BLaER1 treated with 17β-estradiol and CSF1 and Interleukin-3, amounts not matched to agents 10 nM and 100 nM (cell line): ENCODE results near the gene SBF2.

Experiments
- H3K27ac ChIP-seq, 11 experiments: shearing (Covaris generic); formaldehyde crosslinking; 2 replicates each; pipeline ENCODE4 v1.8.1; 2022
- H3K27me3 ChIP-seq, 11 experiments: shearing (Covaris generic); formaldehyde crosslinking; 2 replicates each; pipeline ENCODE4 v1.8.1; 2022
- H3K36me3 ChIP-seq, 11 experiments: shearing (Covaris generic); formaldehyde crosslinking; 2 replicates each; pipeline ENCODE4 v1.8.1; 2022
- H3K4me1 ChIP-seq, 10 experiments: shearing (Covaris generic); formaldehyde crosslinking; 2 replicates each; pipeline ENCODE4 v1.8.1; 2022
- H3K4me2 ChIP-seq, 11 experiments: shearing (Covaris generic); formaldehyde crosslinking; 2 replicates each; pipeline ENCODE4 v1.8.1; 2022
- H3K4me3 ChIP-seq, 10 experiments: shearing (Covaris generic); formaldehyde crosslinking; 2 replicates each; pipeline ENCODE4 v1.8.1; 2022
- H3K9ac ChIP-seq, 11 experiments: shearing (Covaris generic); formaldehyde crosslinking; 2 replicates each; pipeline ENCODE4 v1.8.1; 2022
- H3K9me3 ChIP-seq, 11 experiments: shearing (Covaris generic); formaldehyde crosslinking; replicated peaks in 1 of 11; 2 replicates each; pipeline ENCODE4 v1.8.1; 2022
- H4K20me1 ChIP-seq, 11 experiments: shearing (Covaris generic); formaldehyde crosslinking; 2 replicates each; pipeline ENCODE4 v1.8.1; 2022
- Cebpa-rat ChIP-seq, 11 experiments: shearing (Covaris generic); IDR thresholded peaks; 2 replicates each; pipeline ENCODE4 v1.8.1; 2022

Gene SBF2

GRCh38 chr11:9731256-9731655, 562.8 kb downstream of the SBF2 start:
- peaks cover 0 to 2% (median 0%) of the 10 kb centered on the region in 10 experiments; a peak in 2 of 20 replicates for H3K4me1 ChIP-seq
- H3K4me2 ChIP-seq, result no peak overlapping the region
- H3K27ac ChIP-seq, result no peak overlapping the region
- peaks cover 24 to 40% (median 30%) of the 10 kb centered on the region in 11 experiments for H3K9me3 ChIP-seq
- TF ChIP-seq Cebpa-rat (IDR thresholded peaks at IDR 0.05), result no peak
- no peaks in the 10 kb centered on the region for H3K27me3 ChIP-seq
- no peak overlapping the region for H3K9ac ChIP-seq
- H4K20me1 ChIP-seq, result peaks cover 0 to 75% (median 0%) of the 10 kb centered on the region in 11 experiments; a peak in 3 of 22 replicates
- peaks cover 49 to 100% (median 60%) of the 10 kb centered on the region in 11 experiments for H3K36me3 ChIP-seq
- no peak overlapping the region for H3K4me3 ChIP-seq
